Breast epithelium (tissue), 3 donors: ENCODE results near the gene FOCAD.

ENCODE experiments used
- POLR2AphosphoS5 ChIP-seq, 3 donors: sonication (generic); formaldehyde crosslinking; IDR thresholded peaks; one replicate each; pipeline ENCODE4 v1.6.1; 2017; ENCODE audit warnings: antibody characterized with exemption in 3 of 3
- TF ChIP-seq, protein P1 (sequence below), 3 donors: fragments of 450-650 bp; IDR thresholded peaks; one replicate each; pipeline ENCODE4 v1.5.1; 2016 to 2017; ENCODE audit warnings: antibody characterized with exemption in 3 of 3, mild to moderate bottlenecking in 3 of 3, moderate library complexity in 3 of 3

DNA sequence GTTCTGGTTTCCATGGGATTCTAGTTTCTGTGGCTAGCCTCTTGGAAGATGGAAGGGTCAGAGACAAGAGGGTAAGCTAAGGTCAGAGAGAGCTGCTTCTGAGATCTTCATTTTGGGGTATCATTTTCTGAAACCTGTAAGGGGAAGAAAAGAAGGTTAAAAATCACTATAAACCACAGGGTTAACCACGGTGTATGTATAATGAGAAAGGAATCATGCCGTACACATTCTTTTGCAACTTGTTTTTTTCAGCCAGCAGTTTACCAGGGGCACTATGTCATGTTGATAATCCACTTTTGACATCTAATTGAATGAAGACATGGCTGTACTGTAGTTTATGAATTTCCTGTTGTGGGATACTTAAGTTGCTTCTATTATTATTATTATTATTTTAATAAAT, 164.4 kb downstream of the FOCAD start:
- TF ChIP-seq, protein P1, sequence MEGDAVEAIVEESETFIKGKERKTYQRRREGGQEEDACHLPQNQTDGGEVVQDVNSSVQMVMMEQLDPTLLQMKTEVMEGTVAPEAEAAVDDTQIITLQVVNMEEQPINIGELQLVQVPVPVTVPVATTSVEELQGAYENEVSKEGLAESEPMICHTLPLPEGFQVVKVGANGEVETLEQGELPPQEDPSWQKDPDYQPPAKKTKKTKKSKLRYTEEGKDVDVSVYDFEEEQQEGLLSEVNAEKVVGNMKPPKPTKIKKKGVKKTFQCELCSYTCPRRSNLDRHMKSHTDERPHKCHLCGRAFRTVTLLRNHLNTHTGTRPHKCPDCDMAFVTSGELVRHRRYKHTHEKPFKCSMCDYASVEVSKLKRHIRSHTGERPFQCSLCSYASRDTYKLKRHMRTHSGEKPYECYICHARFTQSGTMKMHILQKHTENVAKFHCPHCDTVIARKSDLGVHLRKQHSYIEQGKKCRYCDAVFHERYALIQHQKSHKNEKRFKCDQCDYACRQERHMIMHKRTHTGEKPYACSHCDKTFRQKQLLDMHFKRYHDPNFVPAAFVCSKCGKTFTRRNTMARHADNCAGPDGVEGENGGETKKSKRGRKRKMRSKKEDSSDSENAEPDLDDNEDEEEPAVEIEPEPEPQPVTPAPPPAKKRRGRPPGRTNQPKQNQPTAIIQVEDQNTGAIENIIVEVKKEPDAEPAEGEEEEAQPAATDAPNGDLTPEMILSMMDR (IDR thresholded peaks at IDR 0.05), result no peak
- no peak for TF ChIP-seq POLR2AphosphoS5 (IDR thresholded peaks at IDR 0.05)
